PFSK-1 (cell line): Measurements from ENCODE around the gene TMEM129.

Source experiments
- POLR2AphosphoS5 ChIP-seq: IDR thresholded peaks from 2 replicates; pipeline ENCODE4 v1.6.1; 2012; ENCODE audit warnings: low read depth, mild to moderate bottlenecking, control low read depth, low read length, moderate library complexity
- REST ChIP-seq, 2 experiments: IDR thresholded peaks; 2 replicates each; pipeline versions ENCODE4 v1.6.1 to v1.8.0; 2011 to 2012; ENCODE audit warnings: low read depth in 2 of 2, low read length in 2 of 2, control low read depth in 1 of 2, inconsistent platforms in 1 of 2, mild to moderate bottlenecking in 1 of 2, moderate library complexity in 1 of 2; ENCODE audit not compliant: insufficient read depth in 1 of 2

GRCh38 chr4:1764670-1765069 lies 43.5 kb upstream of the TMEM129 start:
- TF ChIP-seq POLR2AphosphoS5 = no peak
- TF ChIP-seq REST (IDR thresholded peaks at IDR 0.05; ENCODE audit: insufficient read depth in 1 of 2, low read depth in 2 of 2, low read length in 2 of 2) = no peak
